Activated CD4-positive, alpha-beta T cell treated with anti-CD3 and anti-CD28 coated beads, Interleukin-10, Interleukin-2, amounts not matched to agents 100 ng/mL and 50 ng/mL, durations not matched to agents 16 hours and 8 hours (primary cell): ENCODE data around the gene ZNF384.
A peak's percentile ranks its signal among the peaks of the same experiment; 100 is the strongest.
"Not testable (repeated sequence)": the region's sequence is repeated elsewhere in the genome, so short reads cannot be mapped to it uniquely, and the experiment has no call there.

ENCODE experiments used
- DNase-seq: peaks from one replicate; pipeline ENCODE4 v3.0.0-alpha.2; 2020

Gene ZNF384

GRCh38 chr12:6688999-6689882 is at the start of gene ZNF384:
Gene ZNF384 (minus strand): TSS chr12:6689375. CDS start chr12:6679520, 9,855 bp downstream.
- peak; percentile 99 for DNase-seq

GRCh38 chr12:6736754-6737153 is 47.6 kb upstream of the ZNF384 start:
- no peak for DNase-seq

GRCh38 chr12:6735448-6736191 is 46.4 kb upstream of the ZNF384 start:
- DNase-seq = peak; percentile 50

GRCh38 chr12:6734506-6735387 is 45.6 kb upstream of the ZNF384 start:
- DNase-seq = no peak

GRCh38 chr12:6730169-6730568 is 41.0 kb upstream of the ZNF384 start:
- no peak for DNase-seq

- DNase-seq = no peak
These were observed 40.0 kb upstream of the ZNF384 start for GRCh38 chr12:6729186-6729585.

- no peak for DNase-seq
These were observed 36.2 kb upstream of the ZNF384 start for GRCh38 chr12:6725350-6725749.

- DNase-seq = peak; percentile 42
These were observed 35.2 kb upstream of the ZNF384 start for GRCh38 chr12:6724409-6724797.

- peak; percentile 99 for DNase-seq
These were observed 34.6 kb upstream of the ZNF384 start, which contains the start of gene COPS7A for GRCh38 chr12:6723607-6724408. Gene COPS7A (plus strand): TSS chr12:6724046. CDS start chr12:6724657, 611 bp downstream.

GRCh38 chr12:6722863-6723262 is 33.7 kb upstream of the ZNF384 start:
- no peak for DNase-seq

GRCh38 chr12:6716874-6717437 is 27.8 kb upstream of the ZNF384 start:
- DNase-seq = no peak

GRCh38 chr12:6716031-6716873 is 27.1 kb upstream of the ZNF384 start:
- DNase-seq = not testable (repeated sequence)

GRCh38 chr12:6708960-6709394 is 19.8 kb upstream of the ZNF384 start:
- DNase-seq = peak; percentile 38

- DNase-seq = not testable (repeated sequence)
These were observed 19.2 kb upstream of the ZNF384 start for GRCh38 chr12:6708351-6708750.

- DNase-seq = no peak
These were observed 14.5 kb upstream of the ZNF384 start for GRCh38 chr12:6703631-6704030.

GRCh38 chr12:6701078-6701768 is 12.0 kb upstream of the ZNF384 start:
- no peak for DNase-seq

- no peak for DNase-seq
These were observed 11.5 kb upstream of the ZNF384 start, which contains the start of gene PIANP for GRCh38 chr12:6700646-6701051. Gene PIANP (minus strand): TSS chr12:6700815. CDS start chr12:6698061, 2,754 bp downstream.

- DNase-seq = no peak
These were observed 10.9 kb upstream of the ZNF384 start for GRCh38 chr12:6699989-6700645.
